H1 (cell line): ENCODE results near the gene EML1. TPM values are rescaled to one million over a fixed set of nuclear protein-coding genes. Genes with fewer than 3 reads are reported as not detected.

ENCODE experiments used
- EP300 ChIP-seq, 2 experiments: IDR thresholded peaks; 1 replicate in 1 of 2; 2 replicates in 1 of 2; pipeline ENCODE4 v1.6.1; 2011 to 2012; ENCODE audit warnings: low read depth in 2 of 2, low read length in 2 of 2, mild to moderate bottlenecking in 2 of 2, borderline replicate concordance in 1 of 2, inconsistent platforms in 1 of 2, moderate library complexity in 1 of 2
- GTF2F1 ChIP-seq: IDR thresholded peaks from 2 replicates; pipeline ENCODE4 v1.6.1; 2012; ENCODE audit warnings: low read depth, low read length, improper control_type of control experiment, borderline replicate concordance
- RAD21 ChIP-seq, 2 experiments: IDR thresholded peaks in 1 of 2; conservative IDR thresholded peaks in 1 of 2; 2 replicates each; pipeline ENCODE4 v1.6.1; 2011; ENCODE audit warnings: low read depth in 2 of 2, low read length in 2 of 2, improper control_type of control experiment in 1 of 2, inconsistent platforms in 1 of 2, mild to moderate bottlenecking in 1 of 2, moderate library complexity in 1 of 2
- SRF ChIP-seq: IDR thresholded peaks from 2 replicates; pipeline ENCODE4 v1.6.1; 2011; ENCODE audit warnings: mild to moderate bottlenecking, low read depth, low read length, moderate library complexity
- YY1 ChIP-seq: IDR thresholded peaks from 2 replicates; pipeline ENCODE4 v1.6.1; 2011; ENCODE audit warnings: low read depth, mild to moderate bottlenecking, low read length
- ZNF274 ChIP-seq: IDR thresholded peaks from 2 replicates; pipeline ENCODE4 v1.7.0; 2012; ENCODE audit warnings: low read length, borderline replicate concordance; ENCODE audit errors: extremely low read depth
- polyA plus RNA-seq, 7 experiments: library from polyadenylated mRNA; depleted of rRNA in 3 of 7; stranded (reverse) in 5 of 7; unstranded in 2 of 7; fragments of >200 nt in 5 of 7; fragments of 200-250 nt in 2 of 7; gene quantifications; 1 replicate in 5 of 7; 2 replicates in 1 of 7; 4 replicates in 1 of 7; pipeline versions ENCODE4 v1.2.1 to v1.2.3, GENCODE V29; 2011 to 2013; ENCODE audit warnings: missing spikeins in 2 of 7, mixed read lengths in 2 of 7
- total RNA-seq: library from RNA; stranded (reverse); fragmentation: NEBNext Ultra II Directional; extraction: Animal tissue kit (Norgen Biotek cat#: 25700); gene quantifications from 2 replicates; pipeline ENCODE4 v1.2.1, GENCODE V29; 2021

The EML1 gene
- total and polyA plus RNA-seq, 2 of the 8 experiments (the other 6 are each of a cell fraction or from before 2014, with no cell fraction given): 11.1 to 24.7 TPM

- TF ChIP-seq RAD21 (IDR thresholded peaks at IDR 0.05 in 1 of 2, conservative IDR thresholded peaks at IDR 0.05 in 1 of 2; ENCODE audit: low read depth in 2 of 2, low read length in 2 of 2) (no peak), YY1 (no peak), GTF2F1 (no peak), ZNF274 (no peak), EP300 (IDR thresholded peaks at IDR 0.05; ENCODE audit: borderline replicate concordance in 1 of 2, low read depth in 2 of 2, low read length in 2 of 2) (no peak), SRF (no peak)
- TF ChIP-seq, all 59 proteins: peak for 0
Observed at GRCh38 chr14:99921425-99921824, 128.2 kb downstream of the EML1 start (continued).
